NCI-H2081 (cell line): ENCODE data around the gene TFCP2.
A peak's percentile ranks its signal among the peaks of the same experiment; 100 is the strongest.
"Not testable (repeated sequence)": the region's sequence is repeated elsewhere in the genome, so short reads cannot be mapped to it uniquely, and the experiment has no call there.

Experiments
- DNase-seq, 2 experiments: peaks; one replicate each; lab custom pipeline; 2025; lab: John Stamatoyannopoulos, UW

The TFCP2 gene, protein sequence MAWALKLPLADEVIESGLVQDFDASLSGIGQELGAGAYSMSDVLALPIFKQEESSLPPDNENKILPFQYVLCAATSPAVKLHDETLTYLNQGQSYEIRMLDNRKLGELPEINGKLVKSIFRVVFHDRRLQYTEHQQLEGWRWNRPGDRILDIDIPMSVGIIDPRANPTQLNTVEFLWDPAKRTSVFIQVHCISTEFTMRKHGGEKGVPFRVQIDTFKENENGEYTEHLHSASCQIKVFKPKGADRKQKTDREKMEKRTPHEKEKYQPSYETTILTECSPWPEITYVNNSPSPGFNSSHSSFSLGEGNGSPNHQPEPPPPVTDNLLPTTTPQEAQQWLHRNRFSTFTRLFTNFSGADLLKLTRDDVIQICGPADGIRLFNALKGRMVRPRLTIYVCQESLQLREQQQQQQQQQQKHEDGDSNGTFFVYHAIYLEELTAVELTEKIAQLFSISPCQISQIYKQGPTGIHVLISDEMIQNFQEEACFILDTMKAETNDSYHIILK

DNA sequence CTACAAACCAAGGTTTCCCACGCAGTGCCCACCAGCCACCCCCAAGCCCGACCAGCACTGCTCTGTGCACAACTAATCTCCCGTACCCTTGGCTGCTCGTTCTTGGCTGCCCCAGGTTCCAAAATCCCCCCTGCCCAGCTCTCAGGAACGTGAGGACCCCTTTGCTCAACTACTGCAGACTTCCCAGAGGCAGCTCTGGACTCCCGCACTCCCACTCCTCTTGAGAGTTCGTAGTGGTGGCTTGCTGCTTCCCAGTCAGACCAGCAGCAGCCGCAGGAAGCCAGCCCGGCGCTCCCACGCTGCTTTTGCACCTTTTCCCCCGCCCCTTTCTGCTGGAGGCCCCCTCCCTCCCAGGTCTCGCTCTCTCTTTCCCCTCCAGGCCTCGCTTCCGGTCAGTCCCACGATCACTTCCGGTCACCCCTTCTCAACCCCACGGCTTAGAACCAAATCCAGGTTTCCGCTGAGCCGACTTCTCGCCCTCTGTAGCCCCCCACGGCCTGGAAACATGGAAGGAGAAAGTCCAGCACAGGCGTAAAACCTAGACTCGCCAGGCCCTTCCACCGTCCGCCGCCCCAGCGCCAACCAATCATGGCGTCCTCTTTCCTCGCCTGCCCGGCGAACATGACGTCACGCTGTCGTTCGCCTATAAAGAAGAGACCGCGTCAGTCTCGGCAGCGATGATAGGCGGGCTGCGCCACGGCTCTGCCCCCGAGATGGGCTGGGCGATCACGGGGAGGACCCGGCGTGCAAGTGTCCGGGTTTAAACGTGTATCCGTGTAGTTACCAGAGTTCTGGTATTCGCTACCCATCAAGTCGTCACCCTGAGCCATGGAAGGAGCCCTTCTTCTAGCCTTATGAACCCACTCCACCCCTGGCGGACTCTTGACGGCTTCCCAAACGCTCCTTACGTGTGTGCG lies at the start of gene TFCP2:
TFCP2 (minus strand) TSS at position 621 of the 917 bp plus-strand sequence. CDS start 713 bp downstream, outside the sequence.
- DNase-seq: peak; percentile 96

DNA sequence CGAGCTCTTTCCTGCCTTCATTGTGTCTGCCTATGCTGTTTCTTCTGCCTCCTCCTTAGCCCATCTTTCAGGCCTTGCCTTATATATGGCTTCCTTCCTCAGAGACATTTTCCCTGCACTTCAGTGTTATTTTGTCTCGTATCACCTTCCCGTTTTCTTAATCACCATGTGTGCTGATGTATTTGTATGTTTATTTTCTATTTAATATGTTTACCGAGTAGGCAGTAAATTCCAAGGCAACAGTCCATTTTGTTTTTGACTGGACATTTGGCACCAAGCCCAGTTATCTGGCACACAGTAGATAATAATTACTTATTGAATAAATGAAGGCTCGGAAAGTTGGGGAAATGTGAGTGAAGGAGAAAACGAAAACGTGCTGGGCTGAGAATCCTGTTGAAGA lies 49.5 kb upstream of the TFCP2 start:
- DNase-seq: peak in 1 of 2 experiments; percentile 18

DNA sequence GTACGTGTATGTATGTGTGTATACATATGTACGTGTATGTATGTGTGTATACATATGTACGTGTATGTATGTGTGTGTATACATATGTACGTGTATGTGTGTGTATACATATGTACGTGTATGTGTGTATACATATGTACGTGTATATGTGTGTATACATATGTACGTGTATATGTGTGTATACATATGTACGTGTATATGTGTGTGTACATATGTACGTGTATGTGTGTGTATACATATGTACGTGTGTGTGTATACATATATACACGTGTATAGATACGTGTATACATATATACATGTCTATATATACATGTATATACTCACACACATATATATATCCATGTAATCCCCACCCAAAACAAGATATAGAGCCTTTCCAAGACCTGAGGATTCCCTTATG lies 46.9 kb upstream of the TFCP2 start:
- DNase-seq: not testable (repeated sequence)

DNA sequence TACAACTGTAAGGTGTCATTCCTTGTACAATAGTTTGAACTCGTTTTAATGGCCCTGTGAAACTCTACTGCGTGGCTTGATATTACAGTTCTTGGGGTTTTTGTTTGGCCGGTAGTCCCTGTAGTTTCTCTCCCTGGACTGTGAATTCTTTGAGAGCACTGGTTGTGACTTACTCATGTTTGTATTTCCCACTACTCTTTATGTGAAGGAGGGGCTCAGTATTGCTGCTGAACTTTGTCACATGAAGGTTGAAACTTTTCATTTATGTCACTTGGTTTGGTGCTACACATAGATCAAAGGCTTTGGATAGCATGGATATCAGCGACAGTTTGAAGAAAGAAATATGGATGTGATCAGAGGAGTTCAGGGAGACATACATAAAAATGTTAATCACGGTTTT lies 46.4 kb upstream of the TFCP2 start:
- no peak for DNase-seq

DNA sequence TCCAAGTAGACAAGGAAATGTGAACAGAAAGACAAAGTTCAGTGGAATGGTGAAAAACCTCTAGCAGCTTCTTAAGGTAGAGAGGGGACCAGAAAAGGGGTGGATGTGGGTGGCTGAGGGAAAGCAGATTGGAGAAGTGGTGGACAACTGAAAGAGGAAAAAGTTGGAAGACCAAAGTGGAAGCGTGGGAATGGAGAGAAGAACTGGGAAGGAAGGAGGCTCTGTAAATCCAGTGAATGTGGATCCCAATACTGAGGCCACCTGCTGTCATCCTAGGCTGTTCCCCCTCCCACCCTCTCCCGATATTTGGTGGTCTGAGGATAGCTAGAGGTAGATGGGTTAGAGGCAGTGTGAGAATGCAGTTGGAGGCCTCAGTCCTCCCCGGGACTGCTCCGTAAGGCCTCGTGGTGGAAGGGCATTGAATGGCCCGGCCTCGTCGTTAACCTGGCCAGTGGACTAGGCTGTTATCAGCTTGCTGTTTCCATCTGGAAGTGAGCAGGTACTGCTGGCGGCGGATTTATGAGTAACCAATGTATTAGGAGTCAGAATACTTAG lies 45.7 kb upstream of the TFCP2 start:
- peak in 1 of 2 experiments; percentile 44 for DNase-seq

DNA sequence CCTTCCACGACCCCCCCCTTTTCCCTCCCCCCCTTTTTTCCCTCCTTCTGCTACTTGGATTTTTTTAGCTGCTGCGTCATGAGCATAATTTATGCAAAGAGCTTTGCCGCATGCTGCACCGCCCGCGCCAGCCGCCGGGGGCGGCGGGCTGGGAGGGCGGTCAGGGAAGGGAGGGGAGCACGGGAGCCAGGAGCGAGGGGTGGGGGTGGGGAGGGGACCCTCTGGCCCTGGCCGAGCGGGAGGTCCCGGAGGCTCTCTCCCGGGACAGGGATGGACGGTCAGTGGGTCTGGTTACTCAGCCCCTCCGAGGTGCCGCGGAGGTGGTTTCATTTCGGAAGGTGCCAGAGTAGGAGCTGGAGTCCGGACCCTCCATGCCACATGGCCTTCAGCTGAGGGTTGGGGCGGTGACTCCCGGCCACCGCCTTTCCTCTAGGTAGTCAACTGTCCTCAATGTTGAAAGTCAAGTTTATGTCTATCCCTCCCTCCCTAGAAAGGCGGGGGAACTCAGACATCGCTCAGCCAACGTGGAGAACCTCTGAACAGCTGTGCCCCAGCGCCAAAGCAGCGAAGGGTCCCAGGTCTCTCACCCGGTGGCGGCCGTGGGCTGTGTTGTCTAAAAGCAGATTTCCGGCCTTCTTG lies 45.2 kb upstream of the TFCP2 start, which contains the start of gene POU6F1:
POU6F1 (minus strand) TSS at position 95 of the 639 bp plus-strand sequence. CDS start 11,226 bp downstream, outside the sequence.
- DNase-seq: peak; percentile 68 to 82

DNA sequence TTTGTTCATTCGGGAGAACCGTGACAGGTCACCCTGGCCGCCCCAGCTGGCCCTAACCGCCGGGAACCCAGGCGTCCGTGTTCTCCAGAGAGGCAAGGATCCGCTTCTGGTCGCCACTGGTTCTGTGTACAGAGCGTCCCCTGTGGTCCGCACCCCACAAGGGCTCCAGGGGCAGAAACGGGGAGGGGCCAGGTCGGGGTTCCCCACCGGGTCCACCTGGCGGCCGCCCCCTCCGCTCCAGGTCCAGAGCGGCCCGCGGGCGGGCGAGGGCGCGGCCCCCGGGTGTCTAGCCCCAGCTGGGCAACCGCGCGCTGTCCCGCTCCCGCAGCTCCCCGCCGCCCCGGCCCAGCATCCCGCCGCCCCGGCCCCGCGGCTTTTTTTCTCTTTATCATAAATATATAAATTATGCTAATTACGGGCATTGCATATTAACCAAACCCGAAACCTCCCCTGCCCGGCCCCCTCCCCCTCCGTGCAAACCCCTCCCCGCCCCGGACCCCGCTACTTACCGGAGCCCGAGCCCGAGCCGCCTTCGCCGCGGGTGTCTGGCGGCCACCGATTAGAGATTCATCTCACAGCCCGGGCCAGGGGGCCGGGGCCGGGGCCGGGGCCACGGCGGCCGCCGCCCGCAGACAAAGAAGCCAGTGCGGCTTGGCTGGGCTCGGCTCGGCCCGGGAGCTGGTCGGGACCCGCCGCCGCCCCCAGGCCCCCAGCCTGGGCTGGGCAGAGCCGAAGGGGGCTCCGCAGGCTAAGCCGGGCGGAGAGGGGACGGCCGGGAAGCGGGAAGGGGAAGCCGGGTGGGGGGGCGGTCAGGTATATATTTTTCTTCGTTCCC lies 44.4 kb upstream of the TFCP2 start:
- DNase-seq: peak; percentile 30 to 56

DNA sequence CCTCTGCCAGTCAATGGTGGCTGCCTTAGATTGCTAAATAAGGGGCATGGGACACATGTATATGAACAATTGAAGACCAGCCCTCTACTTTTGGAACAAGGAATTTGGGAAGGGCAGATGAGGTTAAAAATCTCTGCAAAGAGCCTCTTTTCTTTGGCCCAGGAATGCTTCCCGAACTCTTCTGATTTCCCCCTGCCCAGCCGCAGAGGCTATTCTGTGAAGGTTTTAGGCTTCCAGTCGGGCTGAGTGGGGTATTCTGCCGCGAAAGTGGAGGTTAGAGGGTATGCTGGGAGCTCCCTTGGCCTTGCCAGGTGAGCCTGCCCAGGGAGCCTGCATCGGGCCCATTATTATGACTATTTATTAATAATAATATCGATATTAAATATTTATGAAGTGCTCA lies 43.7 kb upstream of the TFCP2 start:
- no peak for DNase-seq

DNA sequence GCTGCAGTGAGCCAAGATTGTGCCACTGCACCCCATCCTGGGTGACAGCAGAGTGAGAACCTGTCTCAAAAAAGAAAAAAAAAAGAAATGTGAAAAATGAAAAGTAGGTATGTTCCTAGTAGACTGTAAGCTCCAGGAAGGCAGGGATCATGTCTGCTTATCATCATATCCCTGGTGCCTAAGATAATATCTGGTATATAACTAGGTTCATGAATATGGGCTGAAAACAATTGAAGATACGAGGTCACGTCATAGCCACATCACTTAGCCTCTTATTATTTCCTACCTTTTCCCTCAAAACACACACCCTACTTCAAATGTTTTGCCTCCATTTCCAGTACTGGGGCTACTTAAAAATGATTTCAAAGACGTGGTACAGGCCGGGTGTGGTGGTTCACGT lies 42.0 kb upstream of the TFCP2 start:
- DNase-seq: no peak

DNA sequence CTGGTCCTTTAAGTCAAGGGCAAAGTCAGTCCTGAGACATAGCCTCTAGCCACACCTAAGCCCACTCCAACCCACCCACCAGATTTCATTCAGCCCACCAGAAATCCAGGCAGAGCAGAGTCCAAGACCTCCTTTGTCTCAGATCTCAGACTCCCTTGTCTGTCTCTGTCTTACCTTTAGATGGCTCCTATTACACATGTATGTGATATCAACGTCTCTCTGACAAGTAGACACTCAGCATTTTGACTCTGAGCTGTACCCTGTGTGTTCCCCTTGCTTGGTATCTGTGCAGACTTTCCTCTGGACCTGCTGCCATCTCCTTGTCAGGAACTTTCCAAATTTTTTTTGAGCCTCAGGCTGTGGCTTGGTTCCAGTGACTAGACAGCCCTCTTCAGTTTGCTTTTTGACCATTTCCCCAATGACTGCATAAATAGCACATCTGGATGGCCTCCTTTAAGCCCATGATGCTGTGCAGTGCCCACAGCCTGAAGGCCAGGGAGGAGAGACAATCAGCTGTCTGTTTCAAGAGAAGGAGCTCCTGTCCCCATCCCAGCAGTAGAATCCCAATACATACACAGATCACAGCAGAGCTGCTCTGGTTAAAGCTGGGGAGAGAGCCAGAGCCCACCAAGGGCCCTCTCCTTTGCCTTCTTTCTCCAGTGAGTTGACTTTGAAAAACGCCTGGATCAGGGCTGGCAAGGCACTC lies 37.9 kb upstream of the TFCP2 start:
- no peak for DNase-seq

DNA sequence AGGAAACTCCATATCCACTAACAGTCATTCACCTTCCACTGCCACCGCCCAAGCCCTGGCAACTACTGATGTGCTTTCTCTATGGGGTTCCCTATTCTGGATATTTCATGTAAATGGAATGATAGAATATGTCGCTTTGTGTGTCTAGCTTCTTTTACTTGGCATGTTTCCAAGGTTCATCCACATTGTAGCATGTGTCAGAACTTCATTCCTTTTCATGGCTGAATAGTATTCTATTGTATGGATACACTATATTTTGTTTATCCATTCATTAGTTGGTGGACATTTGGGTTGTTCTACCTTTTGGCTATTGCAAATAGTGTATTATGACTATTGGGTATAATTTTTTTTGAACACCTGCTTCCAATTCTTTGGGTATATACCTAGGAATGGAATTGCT lies 36.3 kb upstream of the TFCP2 start:
- no peak for DNase-seq

DNA sequence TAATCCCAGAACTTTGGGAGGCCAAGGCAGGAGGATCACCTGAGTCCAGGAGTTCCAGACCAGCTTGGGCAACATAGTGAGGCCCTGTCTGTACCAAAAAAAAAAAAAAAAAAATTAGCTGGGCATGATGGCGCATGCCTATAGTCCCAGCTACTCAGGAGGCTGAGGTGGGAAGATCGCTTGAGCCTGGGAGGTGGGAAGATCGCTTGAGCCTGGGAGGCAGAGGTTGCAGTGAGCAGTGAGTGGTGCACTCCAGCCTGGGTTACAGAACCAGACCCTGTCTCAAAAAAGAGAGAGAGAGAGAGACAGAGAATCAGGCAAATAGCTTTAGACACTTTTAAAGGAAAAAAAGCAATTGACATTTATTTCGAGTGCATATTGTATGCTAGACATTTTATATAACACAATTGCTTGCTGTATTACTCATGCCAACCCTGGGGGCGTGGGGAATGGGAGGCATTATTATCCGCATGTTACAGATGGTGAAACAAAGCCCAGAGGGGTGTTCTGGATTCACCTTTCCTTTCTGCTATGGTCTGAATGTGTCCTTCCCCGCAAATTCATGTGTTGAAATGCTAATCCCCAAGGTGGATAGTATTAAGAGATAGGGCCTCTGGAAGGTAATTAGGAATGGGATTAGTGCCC lies 35.2 kb upstream of the TFCP2 start:
- DNase-seq: no peak

DNA sequence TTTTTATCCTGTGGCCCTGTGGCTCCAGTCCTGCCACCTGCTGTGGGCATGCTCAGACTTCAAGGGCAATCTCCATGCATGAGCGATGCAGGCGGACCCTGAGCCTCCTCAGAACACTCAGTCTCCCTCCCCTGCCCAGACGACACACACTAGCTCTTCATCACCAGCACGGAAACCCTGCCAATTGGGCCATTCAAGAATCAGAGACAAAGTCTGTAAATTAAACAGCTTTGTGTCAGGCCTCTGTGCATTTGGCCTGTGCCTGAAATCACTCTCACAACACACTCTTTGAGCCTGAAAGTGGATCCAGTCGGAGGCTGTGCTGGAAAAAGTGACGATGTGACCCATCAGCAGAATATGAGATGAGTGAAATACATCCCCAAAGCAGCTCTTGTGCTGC lies 32.4 kb upstream of the TFCP2 start:
- DNase-seq: no peak

DNA sequence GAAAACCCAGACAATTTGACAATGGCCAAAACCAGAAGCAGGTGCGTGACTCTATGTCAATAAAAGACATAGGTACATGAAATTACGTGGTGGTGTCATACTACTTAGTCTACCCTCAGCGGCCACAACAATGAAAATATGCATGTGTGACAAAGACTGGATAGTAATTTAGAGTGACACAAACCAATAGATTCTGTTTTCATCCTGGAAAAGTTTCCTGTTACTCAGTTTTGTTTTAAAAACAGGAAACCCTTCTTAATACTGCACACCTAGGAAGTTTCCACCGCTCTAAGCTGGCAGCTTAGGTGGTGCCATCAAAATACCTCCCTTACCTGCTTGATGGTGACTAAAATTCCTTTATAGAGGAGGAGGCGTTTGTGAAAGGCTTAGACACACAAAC lies 29.8 kb upstream of the TFCP2 start:
- no peak for DNase-seq

DNA sequence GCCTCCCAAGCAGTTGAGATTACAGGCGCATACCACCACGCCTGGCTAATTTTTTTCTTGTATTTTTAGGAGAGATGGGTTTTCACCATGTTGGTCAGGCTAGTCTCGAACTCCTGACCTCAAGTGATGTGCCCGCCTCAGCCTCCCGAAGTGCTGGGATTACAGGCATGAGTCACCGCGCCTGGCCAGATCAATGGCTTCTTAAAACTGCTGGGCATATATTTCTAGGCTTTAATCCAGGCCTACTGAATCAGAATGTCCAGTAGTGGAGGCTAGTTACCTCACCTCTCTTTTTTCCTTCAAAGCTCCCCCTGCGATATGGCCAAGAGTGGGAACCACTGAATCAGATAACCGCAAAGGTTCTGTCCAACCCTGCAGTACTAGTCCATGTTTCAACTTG lies 27.9 kb upstream of the TFCP2 start:
- DNase-seq: no peak

DNA sequence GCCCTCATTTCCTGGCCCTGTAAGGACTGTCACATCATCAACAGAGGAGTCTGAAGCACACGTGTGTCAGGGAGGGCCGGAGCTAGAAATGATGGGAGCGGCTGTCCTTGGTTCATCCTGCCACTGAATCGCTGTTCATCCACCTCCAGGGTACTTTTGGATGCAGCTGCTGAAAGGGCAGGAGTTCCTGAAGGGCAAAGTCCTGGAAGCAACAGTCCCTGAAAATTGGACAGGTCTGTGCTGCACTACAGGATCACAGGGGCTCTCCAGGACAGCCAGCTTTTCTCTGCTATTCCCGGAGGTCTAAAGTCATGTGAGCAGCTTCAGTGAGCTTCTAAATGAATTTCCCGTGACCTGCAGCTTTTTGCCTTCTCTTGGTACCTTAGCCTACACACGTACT lies 27.2 kb upstream of the TFCP2 start:
- no peak for DNase-seq

DNA sequence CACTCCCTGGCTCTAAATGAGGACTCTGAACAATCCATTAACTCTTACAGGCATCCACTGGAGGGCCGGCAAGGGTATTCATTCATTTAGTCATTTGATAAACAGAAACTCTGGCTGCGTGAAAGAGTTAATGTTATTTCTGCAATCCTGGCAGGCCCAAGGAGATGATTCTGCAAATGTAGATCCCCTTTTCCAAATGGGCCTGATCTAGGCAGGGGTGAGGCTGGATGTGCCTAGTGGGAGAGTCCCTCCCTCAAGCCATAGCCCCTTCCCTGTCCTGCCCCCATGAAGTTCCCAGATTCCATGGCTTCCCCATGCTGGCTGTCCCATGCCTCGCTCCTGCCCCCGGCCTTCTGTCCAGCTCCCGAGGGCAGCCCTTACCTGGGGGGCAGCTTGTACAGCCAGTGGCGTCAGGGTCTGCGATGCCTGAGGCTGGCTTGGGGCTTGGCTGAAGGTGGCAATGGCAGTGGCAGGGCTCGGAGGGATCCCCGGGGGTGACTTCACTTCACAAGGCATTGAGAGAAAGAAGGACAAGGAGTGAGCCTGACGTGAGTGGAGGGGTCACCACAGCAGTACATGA lies 26.5 kb upstream of the TFCP2 start:
- no peak for DNase-seq

DNA sequence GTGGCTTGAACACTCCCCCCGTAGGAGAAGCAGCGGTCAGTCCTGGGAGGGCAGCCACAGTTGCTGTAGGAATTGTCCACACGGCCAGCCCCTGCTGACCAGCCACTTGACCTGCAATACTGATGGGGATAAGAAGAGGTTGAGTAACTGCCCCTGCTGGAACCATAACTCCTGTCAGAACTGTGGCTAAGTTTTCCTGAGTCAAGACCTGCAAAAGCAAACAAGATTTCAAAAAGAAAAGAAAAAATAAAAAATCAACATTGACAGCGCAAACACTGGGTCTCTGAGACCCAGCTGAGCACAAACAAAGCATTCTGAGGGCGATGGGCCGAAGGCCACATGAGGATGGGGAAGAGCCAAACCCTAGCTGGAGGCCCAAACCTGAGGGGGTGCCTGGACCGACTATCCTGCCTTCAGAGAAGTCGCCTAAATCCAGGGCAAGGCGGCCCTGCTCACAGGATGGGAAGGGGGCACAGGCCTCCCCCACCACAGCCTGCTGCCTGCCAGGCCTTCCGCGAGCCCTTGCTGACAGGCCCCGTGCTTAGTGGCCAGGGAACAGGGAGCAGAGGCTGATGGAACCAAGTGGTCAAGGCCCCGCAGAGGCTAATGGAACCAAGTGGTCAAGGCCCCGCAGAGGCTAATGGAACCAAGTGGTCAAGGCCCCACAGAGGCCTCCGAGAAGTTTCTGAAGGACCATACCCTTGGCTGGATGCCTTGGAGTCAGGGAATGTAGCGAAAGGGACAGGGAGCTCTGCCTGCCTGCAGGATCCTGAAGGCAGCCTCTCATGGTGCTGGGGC lies 25.8 kb upstream of the TFCP2 start:
- no peak for DNase-seq
